Motor neuron (in vitro differentiated cells): ENCODE results near the gene GPC6. TPM values are rescaled to one million over a fixed set of nuclear protein-coding genes. Genes with fewer than 3 reads are reported as not detected.
"Not testable (repeated sequence)": the region's sequence is repeated elsewhere in the genome, so short reads cannot be mapped to it uniquely, and the experiment has no call there.

ENCODE experiments used
- ATAC-seq, 8 experiments: fragments of 200-7000 bp; cut with Tn5 transposase; replicated peaks in 6 of 8; 2 replicates each; pipeline ENCODE4 v1.8.0; 2021; ENCODE audit warnings: mild to moderate bottlenecking in 8 of 8, moderate library complexity in 8 of 8
- H3K27ac ChIP-seq, 2 donors: fragments of 250-450 bp; sonication (Bioruptor Pico); 2 replicates each; pipeline ENCODE4 v1.9.0; 2021; ENCODE audit warnings: antibody characterized with exemption in 2 of 2, mild to moderate bottlenecking in 2 of 2, moderate library complexity in 1 of 2
- H3K4me1 ChIP-seq, 2 donors: fragments of 250-450 bp; sonication (Bioruptor Pico); replicated peaks in 1 of 2; 2 replicates each; pipeline ENCODE4 v1.6.1; 2021; ENCODE audit warnings: antibody characterized with exemption in 2 of 2, mild to moderate bottlenecking in 2 of 2, moderate library complexity in 1 of 2
- H3K4me3 ChIP-seq, 5 donors: fragments of 250-450 bp; sonication (Bioruptor Pico); 2 replicates each; pipeline ENCODE4 v1.9.0; 2021; ENCODE audit warnings: antibody characterized with exemption in 5 of 5, mild to moderate bottlenecking in 5 of 5, moderate library complexity in 4 of 5
- WGBS, 10 experiments: fragments of 450-650 bp; shearing (Covaris generic); methylation state at CpG; one replicate each; pipeline ENCODE4 v1.0.0; 2022; 5-methylcytosine and 5-hydroxymethylcytosine counted together
- in situ Hi-C, 9 experiments: fragments of 400-800 bp; cut with MboI; loops; one replicate each; pipeline ENCODE4 v1.15.0; 2021; ENCODE audit warnings: low sequenced_read_pairs in 9 of 9, low pct_unique_long_range_greater_than_20kb in 2 of 9; ENCODE audit not compliant: unreplicated experiment in 9 of 9
- total RNA-seq, 8 experiments: library from RNA; unstranded; fragments of 300-600 nt; gene quantifications; 2 replicates each; pipeline versions ENCODE4 v1.2.3 to v1.2.4, GENCODE V29; 2022

GPC6 gene
- total RNA-seq, 8 experiments from 2014 or later = 1.8 to 52.4 (median 15.5) TPM

- in situ Hi-C loops = loop anchor here in 1 of 9 experiments (25.0 kb wide), 1 partner anchor 1095 kb away; the partner anchor contains the start of gene GPC6
- Histone ChIP-seq H3K4me3 (no peak overlapping the region), H3K27ac (no peak overlapping the region), H3K4me1 (peaks cover 10 to 15% of the 10 kb centered on the region in 2 donors)
- peak in 1 of 8 experiments; percentile 17 for ATAC-seq
- WGBS, 10 experiments = 85 to 100% (median 93%) methylated on average over 2 to 10 of the region's 10 CpGs
These were observed 1105.9 kb downstream of the GPC6 start for GRCh38 chr13:94332359-94333096.

- ATAC-seq = peak in 6 of 8 experiments; percentile 61 to 74 (median 67)
- Histone ChIP-seq H3K4me1 (peaks cover 10 to 15% of the 10 kb centered on the region in 2 donors), H3K4me3 (no peak overlapping the region), H3K27ac (no peak overlapping the region)
- WGBS, 10 experiments = 65 to 100% (median 80%) methylated on average over 1 to 4 of the region's 4 CpGs
- in situ Hi-C loops = loop anchor here in 1 of 9 experiments (25.0 kb wide), 1 partner anchor 1096 kb away; the partner anchor contains the start of gene GPC6
These were observed 1106.7 kb downstream of the GPC6 start for GRCh38 chr13:94333131-94333820.

GRCh38 chr13:94335761-94336526, 1109.3 kb downstream of the GPC6 start:
- Histone ChIP-seq H3K27ac (no peak overlapping the region), H3K4me3 (no peak overlapping the region), H3K4me1 (peaks cover 10 to 11% of the 10 kb centered on the region in 2 donors)
- 13 to 85% (median 54%) methylated on average over 1 to 5 of the region's 5 CpGs; no CpG with 5 or more reads in 3 of the 10 experiments for WGBS, 10 experiments
- ATAC-seq = peak in 3 of 8 experiments; percentile 51 to 87 (median 77)
- in situ Hi-C loops = loop anchor here in 1 of 9 experiments (25.0 kb wide), 1 partner anchor 1099 kb away; the partner anchor contains the start of gene GPC6

GRCh38 chr13:94339116-94339687, 1112.6 kb downstream of the GPC6 start:
- in situ Hi-C loops = loop anchor here in 1 of 9 experiments (25.0 kb wide), 1 partner anchor 1102 kb away; the partner anchor contains the start of gene GPC6
- no peak overlapping the region for H3K4me3 ChIP-seq
- ATAC-seq = no peak
- WGBS, 10 experiments = 81 to 100% (median 92%) methylated on average over 3 to 11 of the region's 11 CpGs; no CpG with 5 or more reads in 2 of the 10 experiments
- H3K4me1 ChIP-seq = peaks cover 2 to 5% of the 10 kb centered on the region in 2 donors
- no peak overlapping the region for H3K27ac ChIP-seq

- no peak overlapping the region for H3K27ac ChIP-seq
- H3K4me3 ChIP-seq = no peak overlapping the region
- no peak for ATAC-seq
- in situ Hi-C loops = loop anchor here in 1 of 9 experiments (25.0 kb wide), 1 partner anchor 1105 kb away; the partner anchor contains the start of gene GPC6
- WGBS, 10 experiments = 66 to 93% (median 84%) methylated on average over 1 to 14 of the region's 17 CpGs; no CpG with 5 or more reads in 1 of the 10 experiments
- H3K4me1 ChIP-seq = peaks cover 5% of the 10 kb centered on the region in 2 donors
These were observed 1116.0 kb downstream of the GPC6 start for GRCh38 chr13:94342436-94343242.

GRCh38 chr13:94343243-94343585, 1116.6 kb downstream of the GPC6 start:
- 29 to 100% (median 78%) methylated on average over 1 to 7 of the region's 7 CpGs; no CpG with 5 or more reads in 1 of the 10 experiments for WGBS, 10 experiments
- in situ Hi-C loops = loop anchor here in 1 of 9 experiments (25.0 kb wide), 1 partner anchor 1106 kb away; the partner anchor contains the start of gene GPC6
- H3K4me1 ChIP-seq = peaks cover 5% of the 10 kb centered on the region in 2 donors
- H3K4me3 ChIP-seq = no peak overlapping the region
- H3K27ac ChIP-seq = peak overlapping the region in 1 of 2 donors; percentile 45
- ATAC-seq = peak in 5 of 8 experiments; percentile 38 to 55 (median 50)

- 67 to 93% (median 81%) methylated on average over 1 to 3 of the region's 3 CpGs; no CpG with 5 or more reads in 6 of the 10 experiments for WGBS, 10 experiments
- in situ Hi-C loops = loop anchor here in 1 of 9 experiments (25.0 kb wide), 1 partner anchor 1106 kb away; the partner anchor contains the start of gene GPC6
- H3K4me3 ChIP-seq, H3K27ac ChIP-seq, H3K4me1 ChIP-seq, ATAC-seq: not testable (repeated sequence)
These were observed 1117.1 kb downstream of the GPC6 start for GRCh38 chr13:94343687-94344086.

GRCh38 chr13:94344126-94344818, 1117.7 kb downstream of the GPC6 start:
- in situ Hi-C loops = loop anchor here in 1 of 9 experiments (25.0 kb wide), 1 partner anchor 1107 kb away; the partner anchor contains the start of gene GPC6
- 5 to 100% (median 76%) methylated on average over 1 to 8 of the region's 8 CpGs for WGBS, 10 experiments
- H3K4me3 ChIP-seq = no peak overlapping the region
- peak in 3 of 8 experiments; percentile 49 to 87 (median 66) for ATAC-seq
- H3K27ac ChIP-seq = no peak overlapping the region
- H3K4me1 ChIP-seq = peaks cover 5% of the 10 kb centered on the region in 2 donors

GRCh38 chr13:94345374-94346195, 1119.0 kb downstream of the GPC6 start:
- H3K4me3 ChIP-seq = no peak overlapping the region
- peak in 4 of 8 experiments; percentile 63 to 90 (median 75) for ATAC-seq
- 44 to 89% (median 80%) methylated on average over 2 to 6 of the region's 8 CpGs; no CpG with 5 or more reads in 1 of the 10 experiments for WGBS, 10 experiments
- in situ Hi-C loops = loop anchor here in 1 of 9 experiments (25.0 kb wide), 1 partner anchor 1108 kb away; the partner anchor contains the start of gene GPC6
- no peak overlapping the region for H3K27ac ChIP-seq
- peaks cover 5% of the 10 kb centered on the region in 2 donors for H3K4me1 ChIP-seq

GRCh38 chr13:94346261-94347019, 1119.8 kb downstream of the GPC6 start:
- in situ Hi-C loops = loop anchor here in 1 of 9 experiments (25.0 kb wide), 1 partner anchor 1109 kb away; the partner anchor contains the start of gene GPC6
- 94 to 100% (median 100%) methylated on average over 1 to 12 of the region's 13 CpGs for WGBS, 10 experiments
- peaks cover 5% of the 10 kb centered on the region in 2 donors for H3K4me1 ChIP-seq
- no peak overlapping the region for H3K27ac ChIP-seq
- no peak overlapping the region for H3K4me3 ChIP-seq
- no peak for ATAC-seq
